Ishikawa (cell line): Measurements from ENCODE around the gene RNASE8.

Experiments
- CREB1 ChIP-seq: IDR thresholded peaks from 2 replicates; pipeline ENCODE4 v1.6.1; 2012; ENCODE audit warnings: low read depth
- EP300 ChIP-seq: IDR thresholded peaks from 2 replicates; pipeline ENCODE4 v1.6.1; 2012; ENCODE audit warnings: borderline replicate concordance
- FOXM1 ChIP-seq: IDR thresholded peaks from 2 replicates; pipeline ENCODE4 v1.6.1; 2012; ENCODE audit warnings: low read depth, borderline replicate concordance
- NFIC ChIP-seq: IDR thresholded peaks from 2 replicates; pipeline ENCODE4 v1.6.1; 2012
- RAD21 ChIP-seq: IDR thresholded peaks from 2 replicates; pipeline ENCODE4 v1.6.1; 2012; ENCODE audit warnings: low read depth
- TAF1 ChIP-seq: IDR thresholded peaks from 2 replicates; pipeline ENCODE4 v1.6.1; 2012; ENCODE audit warnings: low read depth, mild to moderate bottlenecking
- TCF12 ChIP-seq: IDR thresholded peaks from 2 replicates; pipeline ENCODE4 v1.6.1; 2012; ENCODE audit warnings: low read depth
- YY1 ChIP-seq: IDR thresholded peaks from 2 replicates; pipeline ENCODE4 v1.6.1; 2012; ENCODE audit warnings: low read depth
- TF ChIP-seq, protein P1 (sequence below): IDR thresholded peaks from 2 replicates; pipeline ENCODE4 v1.6.1; 2012
- TF ChIP-seq, protein P2 (sequence below): IDR thresholded peaks from 2 replicates; pipeline ENCODE4 v1.6.1; 2012; ENCODE audit warnings: low read depth, mild to moderate bottlenecking

DNA sequence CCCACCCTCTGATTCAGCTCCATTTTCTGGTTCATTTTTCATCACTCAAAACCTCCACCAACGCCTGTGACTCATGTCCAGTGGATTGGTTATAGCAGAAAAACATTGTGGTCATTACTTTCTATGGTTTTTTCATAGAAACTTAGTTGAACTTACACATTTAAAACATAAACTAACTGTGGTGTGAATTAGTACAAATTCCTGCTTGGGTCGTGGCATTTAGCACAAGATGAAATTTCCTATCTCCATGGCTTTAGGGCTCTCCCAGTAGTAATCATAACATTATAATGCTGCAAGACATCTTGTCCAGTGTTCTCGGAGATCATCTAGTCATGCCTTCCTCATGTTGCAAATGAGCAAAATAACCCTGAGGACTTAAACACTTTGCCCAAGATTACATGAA is 8.3 kb upstream of the RNASE8 start:
- TF ChIP-seq TAF1 (no peak), TCF12 (no peak), CREB1 (no peak), NFIC (no peak), FOXM1 (no peak), RAD21 (no peak), EP300 (no peak), YY1 (no peak)
- TF ChIP-seq, protein P1, sequence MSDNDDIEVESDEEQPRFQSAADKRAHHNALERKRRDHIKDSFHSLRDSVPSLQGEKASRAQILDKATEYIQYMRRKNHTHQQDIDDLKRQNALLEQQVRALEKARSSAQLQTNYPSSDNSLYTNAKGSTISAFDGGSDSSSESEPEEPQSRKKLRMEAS, result no peak
- TF ChIP-seq, protein P2, sequence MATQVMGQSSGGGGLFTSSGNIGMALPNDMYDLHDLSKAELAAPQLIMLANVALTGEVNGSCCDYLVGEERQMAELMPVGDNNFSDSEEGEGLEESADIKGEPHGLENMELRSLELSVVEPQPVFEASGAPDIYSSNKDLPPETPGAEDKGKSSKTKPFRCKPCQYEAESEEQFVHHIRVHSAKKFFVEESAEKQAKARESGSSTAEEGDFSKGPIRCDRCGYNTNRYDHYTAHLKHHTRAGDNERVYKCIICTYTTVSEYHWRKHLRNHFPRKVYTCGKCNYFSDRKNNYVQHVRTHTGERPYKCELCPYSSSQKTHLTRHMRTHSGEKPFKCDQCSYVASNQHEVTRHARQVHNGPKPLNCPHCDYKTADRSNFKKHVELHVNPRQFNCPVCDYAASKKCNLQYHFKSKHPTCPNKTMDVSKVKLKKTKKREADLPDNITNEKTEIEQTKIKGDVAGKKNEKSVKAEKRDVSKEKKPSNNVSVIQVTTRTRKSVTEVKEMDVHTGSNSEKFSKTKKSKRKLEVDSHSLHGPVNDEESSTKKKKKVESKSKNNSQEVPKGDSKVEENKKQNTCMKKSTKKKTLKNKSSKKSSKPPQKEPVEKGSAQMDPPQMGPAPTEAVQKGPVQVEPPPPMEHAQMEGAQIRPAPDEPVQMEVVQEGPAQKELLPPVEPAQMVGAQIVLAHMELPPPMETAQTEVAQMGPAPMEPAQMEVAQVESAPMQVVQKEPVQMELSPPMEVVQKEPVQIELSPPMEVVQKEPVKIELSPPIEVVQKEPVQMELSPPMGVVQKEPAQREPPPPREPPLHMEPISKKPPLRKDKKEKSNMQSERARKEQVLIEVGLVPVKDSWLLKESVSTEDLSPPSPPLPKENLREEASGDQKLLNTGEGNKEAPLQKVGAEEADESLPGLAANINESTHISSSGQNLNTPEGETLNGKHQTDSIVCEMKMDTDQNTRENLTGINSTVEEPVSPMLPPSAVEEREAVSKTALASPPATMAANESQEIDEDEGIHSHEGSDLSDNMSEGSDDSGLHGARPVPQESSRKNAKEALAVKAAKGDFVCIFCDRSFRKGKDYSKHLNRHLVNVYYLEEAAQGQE, result no peak
